Measurements from ENCODE around the gene DNAJB8. TPM values are rescaled to one million over a fixed set of nuclear protein-coding genes. Genes with fewer than 3 reads are reported as not detected.

Gene DNAJB8
- total RNA-seq, 1 donor from 2014 or later = not detected

DNA sequence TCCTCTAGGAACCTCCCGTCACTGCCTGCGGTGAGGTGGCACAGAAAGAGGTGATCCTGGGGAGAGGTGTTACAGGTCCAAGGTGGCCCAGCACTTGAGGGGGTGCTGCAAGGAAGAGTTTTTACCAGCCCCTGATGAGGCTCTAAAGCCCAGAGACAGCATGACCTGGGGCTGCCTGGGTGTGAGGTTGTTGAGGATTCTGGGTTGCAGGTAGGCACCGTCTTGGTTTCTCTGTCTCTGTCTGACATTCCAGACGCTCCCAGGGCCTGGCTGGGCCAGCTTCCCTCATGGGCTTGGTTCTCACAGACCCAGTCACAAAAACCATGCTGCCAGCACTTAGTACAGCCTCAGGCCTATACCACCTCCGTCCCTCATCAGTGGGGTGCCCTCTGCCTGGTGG is 31.1 kb downstream of the DNAJB8 start:
- Mint-ChIP-seq H3K4me1 (ENCODE audit: low read depth, unreplicated experiment) (peaks cover 6% of the 10 kb centered on the region), H3K27me3 (ENCODE audit: unreplicated experiment) (peaks cover 21% of the 10 kb centered on the region), H3K27ac (ENCODE audit: unreplicated experiment) (no peak overlapping the region), H3K4me3 (ENCODE audit: unreplicated experiment) (no peak overlapping the region), H3K9me3 (ENCODE audit: unreplicated experiment) (peaks cover 14% of the 10 kb centered on the region), H3K36me3 (ENCODE audit: unreplicated experiment) (no peaks in the 10 kb centered on the region)
- TF ChIP-seq, protein P1, sequence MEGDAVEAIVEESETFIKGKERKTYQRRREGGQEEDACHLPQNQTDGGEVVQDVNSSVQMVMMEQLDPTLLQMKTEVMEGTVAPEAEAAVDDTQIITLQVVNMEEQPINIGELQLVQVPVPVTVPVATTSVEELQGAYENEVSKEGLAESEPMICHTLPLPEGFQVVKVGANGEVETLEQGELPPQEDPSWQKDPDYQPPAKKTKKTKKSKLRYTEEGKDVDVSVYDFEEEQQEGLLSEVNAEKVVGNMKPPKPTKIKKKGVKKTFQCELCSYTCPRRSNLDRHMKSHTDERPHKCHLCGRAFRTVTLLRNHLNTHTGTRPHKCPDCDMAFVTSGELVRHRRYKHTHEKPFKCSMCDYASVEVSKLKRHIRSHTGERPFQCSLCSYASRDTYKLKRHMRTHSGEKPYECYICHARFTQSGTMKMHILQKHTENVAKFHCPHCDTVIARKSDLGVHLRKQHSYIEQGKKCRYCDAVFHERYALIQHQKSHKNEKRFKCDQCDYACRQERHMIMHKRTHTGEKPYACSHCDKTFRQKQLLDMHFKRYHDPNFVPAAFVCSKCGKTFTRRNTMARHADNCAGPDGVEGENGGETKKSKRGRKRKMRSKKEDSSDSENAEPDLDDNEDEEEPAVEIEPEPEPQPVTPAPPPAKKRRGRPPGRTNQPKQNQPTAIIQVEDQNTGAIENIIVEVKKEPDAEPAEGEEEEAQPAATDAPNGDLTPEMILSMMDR (IDR thresholded peaks at IDR 0.05; ENCODE audit: partially characterized antibody, unreplicated experiment) = no peak
- DNase-seq = no peak

DNA sequence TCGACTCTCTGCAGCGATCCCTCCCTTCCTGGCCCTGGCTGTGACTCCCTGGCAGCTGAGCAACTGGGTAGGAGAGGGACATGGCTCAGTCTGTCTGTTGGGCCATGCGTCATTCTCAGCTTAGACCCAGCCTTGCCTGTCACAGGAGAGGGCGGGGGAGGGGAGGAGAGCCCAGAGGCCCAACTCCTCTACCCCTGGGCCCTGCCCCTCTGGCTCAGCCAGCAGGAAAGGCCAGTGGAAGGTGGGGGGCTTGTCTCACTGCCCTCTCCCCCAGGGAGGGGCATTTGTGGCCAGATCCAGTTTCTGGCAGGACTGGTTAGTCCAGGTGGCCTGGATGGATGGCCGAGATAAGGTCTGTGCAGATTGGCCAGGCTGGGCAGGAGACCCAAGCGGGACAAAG is 31.6 kb downstream of the DNAJB8 start:
- no peak overlapping the region for H3K4me3 Mint-ChIP-seq (ENCODE audit: unreplicated experiment)

DNA sequence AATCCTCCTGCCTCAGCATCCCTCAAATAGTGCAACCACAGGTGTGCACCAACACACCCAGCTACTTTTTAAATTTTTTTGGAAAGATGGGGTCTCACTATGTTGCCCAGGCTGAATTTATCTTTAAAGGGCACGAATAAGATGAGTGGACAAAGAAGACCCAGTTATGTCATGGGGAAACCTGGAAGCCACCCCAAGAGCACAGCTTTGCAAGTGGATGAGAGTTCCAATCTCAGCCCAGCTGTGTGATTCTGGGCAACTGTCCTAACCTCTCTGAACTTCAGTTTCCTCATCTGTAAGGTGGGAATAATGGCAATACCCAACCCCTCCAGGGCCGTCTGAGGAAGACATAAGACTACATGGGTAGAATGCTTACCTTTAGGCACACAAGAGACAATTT is 32.2 kb downstream of the DNAJB8 start:
- no peak overlapping the region for H3K27ac Mint-ChIP-seq (ENCODE audit: unreplicated experiment)
- peaks cover 7% of the 10 kb centered on the region for H3K4me1 Mint-ChIP-seq (ENCODE audit: low read depth, unreplicated experiment)
- TF ChIP-seq, protein P1 (IDR thresholded peaks at IDR 0.05; ENCODE audit: partially characterized antibody, unreplicated experiment) = no peak
- H3K9me3 Mint-ChIP-seq (ENCODE audit: unreplicated experiment) = peaks cover 15% of the 10 kb centered on the region
- no peak overlapping the region for H3K4me3 Mint-ChIP-seq (ENCODE audit: unreplicated experiment)
- DNase-seq = no peak
- H3K27me3 Mint-ChIP-seq (ENCODE audit: unreplicated experiment) = peaks cover 20% of the 10 kb centered on the region
- no peaks in the 10 kb centered on the region for H3K36me3 Mint-ChIP-seq (ENCODE audit: unreplicated experiment)

More for the DNA sequence above, 31.6 kb downstream of the DNAJB8 start:
- H3K27ac Mint-ChIP-seq (ENCODE audit: unreplicated experiment) = no peak overlapping the region
- H3K27me3 Mint-ChIP-seq (ENCODE audit: unreplicated experiment) = peaks cover 20% of the 10 kb centered on the region
- H3K9me3 Mint-ChIP-seq (ENCODE audit: unreplicated experiment) = peaks cover 15% of the 10 kb centered on the region
- peaks cover 6% of the 10 kb centered on the region for H3K4me1 Mint-ChIP-seq (ENCODE audit: low read depth, unreplicated experiment)
- DNase-seq = peak; percentile 29
- no peaks in the 10 kb centered on the region for H3K36me3 Mint-ChIP-seq (ENCODE audit: unreplicated experiment)
- TF ChIP-seq, protein P1 (IDR thresholded peaks at IDR 0.05; ENCODE audit: partially characterized antibody, unreplicated experiment) = no peak

DNA sequence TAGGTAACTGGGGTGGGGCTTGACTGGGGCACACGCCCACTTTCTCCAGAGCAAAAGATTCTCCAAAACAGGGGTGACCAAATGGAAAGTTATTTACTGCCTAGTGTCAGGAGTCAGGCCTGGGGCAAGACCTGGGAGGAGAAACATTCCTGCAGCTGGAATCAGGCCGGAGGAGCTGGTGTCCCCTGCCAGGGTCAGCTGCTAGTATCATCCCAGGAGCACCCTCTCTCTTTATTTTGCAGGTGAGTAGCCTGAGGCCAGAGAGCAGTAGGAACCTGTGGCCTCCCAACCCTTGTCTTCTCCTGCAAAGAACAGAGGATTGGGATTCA is 32.9 kb downstream of the DNAJB8 start:
- Mint-ChIP-seq H3K27me3 (ENCODE audit: unreplicated experiment) (peaks cover 17% of the 10 kb centered on the region), H3K27ac (ENCODE audit: unreplicated experiment) (no peak overlapping the region), H3K4me1 (ENCODE audit: low read depth, unreplicated experiment) (peaks cover 7% of the 10 kb centered on the region), H3K4me3 (ENCODE audit: unreplicated experiment) (no peak overlapping the region), H3K9me3 (ENCODE audit: unreplicated experiment) (peaks cover 13% of the 10 kb centered on the region), H3K36me3 (ENCODE audit: unreplicated experiment) (no peaks in the 10 kb centered on the region)
- TF ChIP-seq, protein P1 (IDR thresholded peaks at IDR 0.05; ENCODE audit: partially characterized antibody, unreplicated experiment) = no peak
- DNase-seq = peak; percentile 7

DNA sequence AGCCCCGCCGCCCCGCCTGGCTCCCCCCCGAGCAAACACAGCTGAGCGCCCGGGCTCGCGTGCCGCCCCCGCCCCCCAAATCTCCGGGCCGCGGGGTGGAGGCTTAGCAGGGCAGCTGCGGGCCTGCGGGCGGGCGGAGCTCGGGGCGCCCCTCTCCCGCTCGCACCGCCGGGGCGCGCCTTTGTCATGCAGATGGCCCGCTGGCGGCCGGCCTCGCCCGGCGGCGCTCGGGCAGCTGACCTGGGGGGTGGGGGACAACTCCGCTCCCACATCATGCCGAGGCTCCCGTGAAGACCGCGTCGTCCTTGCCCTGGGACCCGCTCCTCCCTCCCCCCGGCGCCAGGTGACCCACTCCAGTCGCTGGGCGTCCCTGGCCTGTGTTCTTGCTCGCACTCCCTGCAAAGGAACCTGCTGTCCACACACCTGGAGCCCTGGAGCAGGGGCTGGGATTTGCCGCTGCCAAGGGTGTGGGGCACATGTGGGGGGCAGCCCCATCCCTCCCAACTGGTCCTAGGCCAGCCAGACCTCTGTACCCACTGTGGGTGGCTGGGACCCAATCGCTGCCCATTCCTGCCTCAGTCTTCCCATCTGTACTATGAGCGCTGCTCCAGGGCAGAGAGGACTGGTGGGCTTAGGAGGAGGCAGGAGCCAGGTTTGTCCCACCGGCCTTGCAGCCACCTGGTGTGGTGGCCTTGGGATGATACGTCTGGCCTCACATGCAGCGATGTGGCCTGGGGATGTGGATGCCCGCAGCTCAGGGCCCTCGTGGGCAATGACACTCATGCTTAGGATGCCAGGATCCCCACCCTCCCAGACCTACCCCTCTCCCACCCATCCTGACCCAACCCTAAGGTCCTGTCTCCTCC is 33.5 kb downstream of the DNAJB8 start:
- peaks cover 14% of the 10 kb centered on the region for H3K9me3 Mint-ChIP-seq (ENCODE audit: unreplicated experiment)
- DNase-seq = peak; percentile 60
- no peak overlapping the region for H3K27ac Mint-ChIP-seq (ENCODE audit: unreplicated experiment)
- H3K27me3 Mint-ChIP-seq (ENCODE audit: unreplicated experiment) = peaks cover 17% of the 10 kb centered on the region
- H3K36me3 Mint-ChIP-seq (ENCODE audit: unreplicated experiment) = no peaks in the 10 kb centered on the region
- H3K4me3 Mint-ChIP-seq (ENCODE audit: unreplicated experiment) = peak overlapping the region; percentile 55
- H3K4me1 Mint-ChIP-seq (ENCODE audit: low read depth, unreplicated experiment) = peaks cover 9% of the 10 kb centered on the region
- TF ChIP-seq, protein P1 (IDR thresholded peaks at IDR 0.05; ENCODE audit: partially characterized antibody, unreplicated experiment) = no peak
